Body of pancreas (tissue), 4 donors: Measurements from ENCODE around the gene CA9. TPM values are rescaled to one million over a fixed set of nuclear protein-coding genes. Genes with fewer than 3 reads are reported as not detected.

Experiments
- ATAC-seq: fragments of 150-250 bp; one replicate; pipeline ENCODE4 v1.9.1; 2016
- DNase-seq, 4 donors: peaks; one replicate each; pipeline ENCODE4 v3.0.0-alpha.2; 2019
- H3K27ac ChIP-seq, 4 donors: fragments of 200-600 bp; sonication (generic); 1 replicate in 3 of 4; 2 replicates in 1 of 4; pipeline versions ENCODE4 v1.5.1 to v1.6.1; 2016 to 2019; ENCODE audit warnings: mild to moderate bottlenecking in 1 of 4, mixed read lengths in 1 of 4, moderate library complexity in 1 of 4
- H3K27me3 ChIP-seq, 2 donors: fragments of 200-600 bp; sonication (generic); one replicate each; pipeline ENCODE4 v1.6.0; 2016; ENCODE audit warnings: mild to moderate bottlenecking in 1 of 2
- H3K36me3 ChIP-seq, 2 donors: fragments of 200-600 bp; sonication (generic); replicated peaks in 1 of 2; 2 replicates each; pipeline ENCODE4 v1.5.1; 2016; ENCODE audit warnings: low read depth in 2 of 2; ENCODE audit not compliant: insufficient read depth in 1 of 2
- H3K4me1 ChIP-seq: fragments of 200-600 bp; sonication (generic); one replicate; pipeline ENCODE4 v1.6.0; 2016
- H3K4me3 ChIP-seq, 2 donors: fragments of 200-600 bp; sonication (generic); 1 replicate in 1 of 2; 2 replicates in 1 of 2; pipeline ENCODE4 v1.5.1; 2016 to 2019
- H3K9me3 ChIP-seq, 3 donors: fragments of 200-600 bp; sonication (generic); 1 replicate in 2 of 3; 2 replicates in 1 of 3; pipeline ENCODE4 v1.5.1; 2016
- CTCF ChIP-seq, 7 experiments: fragments of 450-650 bp in 4 of 7; fragments of 200-600 bp in 3 of 7; sonication (generic) in 3 of 7; IDR thresholded peaks; one replicate each; pipeline ENCODE4 v1.5.1; 2016 to 2019; ENCODE audit warnings: antibody characterized with exemption in 7 of 7
- POLR2A ChIP-seq, 3 donors: fragments of 450-650 bp; IDR thresholded peaks; one replicate each; pipeline ENCODE4 v1.6.1; 2016; ENCODE audit warnings: antibody characterized with exemption in 3 of 3, mild to moderate bottlenecking in 2 of 3
- WGBS, 2 donors: methylation state at CpG; one replicate each; pipeline ENCODE4 v1.1.5; 2017; 5-methylcytosine and 5-hydroxymethylcytosine counted together
- intact Hi-C: fragments of 100-400 bp; cut with DNase I; formaldehyde crosslinking; loops from one replicate; pipeline ENCODE4 v1.15.1; 2023
- total RNA-seq, 2 donors: library from RNA; depleted of rRNA; stranded (reverse); fragments of >200 nt; gene quantifications; one replicate each; pipeline ENCODE4 v1.1.0, GENCODE V29; 2016

CA9 gene
- total RNA-seq, 2 donors from 2014 or later, result 2.6 to 21.8 TPM

- Histone ChIP-seq H3K36me3 (no peaks in the 10 kb centered on the region), H3K27me3 (no peaks in the 10 kb centered on the region), H3K4me1 (peaks cover 21% of the 10 kb centered on the region), H3K4me3 (peak overlapping the region; percentile 86 to 88), H3K9me3 (no peaks in the 10 kb centered on the region), H3K27ac (peak overlapping the region; percentile 69 to 90 (median 82))
- TF ChIP-seq CTCF (IDR thresholded peaks at IDR 0.05) (no peak), POLR2A (IDR thresholded peaks at IDR 0.05) (peak in 2 of 3 donors; percentile 45 to 61)
- DNase-seq (peak; percentile 60 to 71 (median 69)), ATAC-seq (peak; percentile 63)
- intact Hi-C loops, result no loop called here
- 0 to 5% methylated on average over 38 to 49 of the region's 61 CpGs for WGBS, 2 donors
Measured at GRCh38 chr9:35690614-35691333, 17.0 kb downstream of the CA9 start.

- peak overlapping the region; percentile 69 to 90 (median 82) for H3K27ac ChIP-seq
- peak overlapping the region in 1 of 2 donors; percentile 86 for H3K4me3 ChIP-seq
- ATAC-seq (no peak), DNase-seq (no peak)
- no peaks in the 10 kb centered on the region for H3K27me3 ChIP-seq
- H3K9me3 ChIP-seq, result no peaks in the 10 kb centered on the region
- no peaks in the 10 kb centered on the region for H3K36me3 ChIP-seq
- peaks cover 27% of the 10 kb centered on the region for H3K4me1 ChIP-seq
- TF ChIP-seq CTCF (IDR thresholded peaks at IDR 0.05) (no peak), POLR2A (IDR thresholded peaks at IDR 0.05) (no peak)
- intact Hi-C loops, result no loop called here
- WGBS, 2 donors, result 26 to 36% methylated on average over 9 to 10 of the region's 10 CpGs
Measured at GRCh38 chr9:35691334-35691650, 17.6 kb downstream of the CA9 start.

GRCh38 chr9:35691757-35692301, 18.1 kb downstream of the CA9 start:
- TF ChIP-seq CTCF (IDR thresholded peaks at IDR 0.05) (no peak), POLR2A (IDR thresholded peaks at IDR 0.05) (no peak)
- H3K9me3 ChIP-seq, result no peaks in the 10 kb centered on the region
- H3K27ac ChIP-seq, result peak overlapping the region in 2 of 4 donors; percentile 82 to 90
- WGBS, 2 donors, result 88% methylated on average over 13 of the region's 13 CpGs
- H3K4me3 ChIP-seq, result no peak overlapping the region
- intact Hi-C loops, result no loop called here
- H3K36me3 ChIP-seq, result no peaks in the 10 kb centered on the region
- DNase-seq, result no peak
- H3K4me1 ChIP-seq, result peaks cover 32% of the 10 kb centered on the region
- no peaks in the 10 kb centered on the region for H3K27me3 ChIP-seq
- ATAC-seq, result no peak

- H3K27ac ChIP-seq, result peak overlapping the region; percentile 23 to 73 (median 54)
- intact Hi-C loops, result loop anchor here (5.0 kb wide), 1 partner anchor 34 kb away; no protein-coding TSS in a partner anchor
- H3K4me1 ChIP-seq, result peaks cover 32% of the 10 kb centered on the region
- DNase-seq (peak; percentile 38 to 89 (median 65)), ATAC-seq (peak; percentile 72)
- TF ChIP-seq CTCF (IDR thresholded peaks at IDR 0.05) (no peak), POLR2A (IDR thresholded peaks at IDR 0.05) (peak in 1 of 3 donors; percentile 58)
- H3K27me3 ChIP-seq, result no peaks in the 10 kb centered on the region
- peaks cover 25 to 30% of the 10 kb centered on the region in 2 donors for H3K36me3 ChIP-seq
- 31 to 37% methylated on average over 3 of the region's 3 CpGs for WGBS, 2 donors
- no peak overlapping the region for H3K4me3 ChIP-seq
- no peaks in the 10 kb centered on the region for H3K9me3 ChIP-seq
Measured at GRCh38 chr9:35695943-35696401, 22.2 kb downstream of the CA9 start.
